SIG-M5 treated with dmso at 0.1 percent for 504 hours (cell line): ENCODE results near the gene DDC.

Source experiments
- DNase-seq: peaks from one replicate; lab custom pipeline; 2025; ENCODE audit not compliant: unreplicated experiment; lab: John Stamatoyannopoulos, UW

Gene DDC

GRCh38 chr7:50564640-50565558 is at the start of gene DDC:
Gene DDC (minus strand): TSS chr7:50565405. CDS start chr7:50544085, 21,320 bp downstream.
- DNase-seq = no peak

GRCh38 chr7:50613473-50613872 is 48.3 kb upstream of the DDC start:
- DNase-seq = no peak

GRCh38 chr7:50612704-50613103 is 47.5 kb upstream of the DDC start:
- no peak for DNase-seq

GRCh38 chr7:50610521-50611277 is 45.5 kb upstream of the DDC start:
- peak; percentile 83 for DNase-seq

- no peak for DNase-seq
These were observed 43.1 kb upstream of the DDC start for GRCh38 chr7:50608196-50608906.

GRCh38 chr7:50607524-50608125 is 42.4 kb upstream of the DDC start:
- no peak for DNase-seq

GRCh38 chr7:50605059-50605458 is 39.9 kb upstream of the DDC start:
- DNase-seq = no peak

GRCh38 chr7:50603287-50603686 is 38.1 kb upstream of the DDC start:
- no peak for DNase-seq

GRCh38 chr7:50599385-50599784 is 34.2 kb upstream of the DDC start:
- no peak for DNase-seq

- no peak for DNase-seq
These were observed 33.5 kb upstream of the DDC start for GRCh38 chr7:50598460-50599343.

- no peak for DNase-seq
These were observed 31.3 kb upstream of the DDC start for GRCh38 chr7:50596484-50596883.

- peak; percentile 31 for DNase-seq
These were observed 30.4 kb upstream of the DDC start for GRCh38 chr7:50595491-50596102.

- DNase-seq = no peak
These were observed 29.7 kb upstream of the DDC start for GRCh38 chr7:50594734-50595485.

GRCh38 chr7:50594136-50594535 is 28.9 kb upstream of the DDC start:
- no peak for DNase-seq

GRCh38 chr7:50592940-50593339 is 27.7 kb upstream of the DDC start:
- no peak for DNase-seq

- DNase-seq = no peak
These were observed 26.6 kb upstream of the DDC start for GRCh38 chr7:50591480-50592438.

GRCh38 chr7:50591098-50591479 is 25.9 kb upstream of the DDC start:
- DNase-seq = no peak

GRCh38 chr7:50590535-50590934 is 25.3 kb upstream of the DDC start:
- DNase-seq = no peak
